IPS-18c (cell line): ENCODE measurements around the gene ZNF101.
A peak's percentile ranks its signal among the peaks of the same experiment; 100 is the strongest.

Source experiments
- H3K4me3 ChIP-seq: 2 replicates; pipeline ENCODE4 v1.7.0; 2013; ENCODE audit warnings: low read depth, mild to moderate bottlenecking, low read length, moderate library complexity; ENCODE audit not compliant: insufficient read depth
- H3K9me3 ChIP-seq: one replicate; pipeline ENCODE4 v1.6.1; 2013; ENCODE audit warnings: mild to moderate bottlenecking, low read length, moderate library complexity; ENCODE audit not compliant: control insufficient read depth, insufficient read depth

ZNF101 gene

GRCh38 chr19:19668230-19669012, at the start of gene ZNF101:
Gene ZNF101, plus strand, starts transcription at chr19:19668839. Its CDS starts 125 bp downstream, at chr19:19668964.
- Histone ChIP-seq H3K4me3 (peak within 1 kb of the TSS; percentile 89), H3K9me3 (no peaks in the 10 kb centered on the region)

- H3K9me3 ChIP-seq = peaks cover 2% of the 10 kb centered on the region
- no peak overlapping the region for H3K4me3 ChIP-seq
Observed at GRCh38 chr19:19619181-19619848, 49.3 kb upstream of the ZNF101 start.

DNA sequence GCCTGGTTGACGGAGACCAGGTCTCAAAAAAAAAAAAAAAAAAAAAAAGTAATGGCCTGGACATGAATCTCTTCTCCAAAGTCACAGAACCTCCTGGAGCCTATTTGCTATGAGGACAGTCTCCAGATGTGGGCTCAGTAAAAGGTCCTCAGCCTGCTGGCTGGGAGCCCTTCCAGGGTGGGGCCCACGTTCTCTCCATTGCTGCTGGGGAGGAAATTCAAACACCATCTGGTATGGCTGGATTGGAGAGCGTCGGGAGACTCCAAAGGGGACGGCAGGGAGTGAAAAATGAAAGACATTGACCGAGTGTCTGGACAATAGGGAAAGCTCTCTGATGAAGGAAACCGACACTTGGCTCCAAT, 48.8 kb upstream of the ZNF101 start:
- Histone ChIP-seq H3K4me3 (no peak overlapping the region), H3K9me3 (peaks cover 2% of the 10 kb centered on the region)

GRCh38 chr19:19623383-19623782, 45.3 kb upstream of the ZNF101 start:
- Histone ChIP-seq H3K9me3 (peaks cover 2% of the 10 kb centered on the region), H3K4me3 (no peak overlapping the region)

GRCh38 chr19:19624032-19624570, 44.5 kb upstream of the ZNF101 start:
- Histone ChIP-seq H3K9me3 (peaks cover 2% of the 10 kb centered on the region), H3K4me3 (no peak overlapping the region)

GRCh38 chr19:19626516-19627472, 41.8 kb upstream of the ZNF101 start:
- Histone ChIP-seq H3K4me3 (peak overlapping the region; percentile 89), H3K9me3 (no peaks in the 10 kb centered on the region)

DNA sequence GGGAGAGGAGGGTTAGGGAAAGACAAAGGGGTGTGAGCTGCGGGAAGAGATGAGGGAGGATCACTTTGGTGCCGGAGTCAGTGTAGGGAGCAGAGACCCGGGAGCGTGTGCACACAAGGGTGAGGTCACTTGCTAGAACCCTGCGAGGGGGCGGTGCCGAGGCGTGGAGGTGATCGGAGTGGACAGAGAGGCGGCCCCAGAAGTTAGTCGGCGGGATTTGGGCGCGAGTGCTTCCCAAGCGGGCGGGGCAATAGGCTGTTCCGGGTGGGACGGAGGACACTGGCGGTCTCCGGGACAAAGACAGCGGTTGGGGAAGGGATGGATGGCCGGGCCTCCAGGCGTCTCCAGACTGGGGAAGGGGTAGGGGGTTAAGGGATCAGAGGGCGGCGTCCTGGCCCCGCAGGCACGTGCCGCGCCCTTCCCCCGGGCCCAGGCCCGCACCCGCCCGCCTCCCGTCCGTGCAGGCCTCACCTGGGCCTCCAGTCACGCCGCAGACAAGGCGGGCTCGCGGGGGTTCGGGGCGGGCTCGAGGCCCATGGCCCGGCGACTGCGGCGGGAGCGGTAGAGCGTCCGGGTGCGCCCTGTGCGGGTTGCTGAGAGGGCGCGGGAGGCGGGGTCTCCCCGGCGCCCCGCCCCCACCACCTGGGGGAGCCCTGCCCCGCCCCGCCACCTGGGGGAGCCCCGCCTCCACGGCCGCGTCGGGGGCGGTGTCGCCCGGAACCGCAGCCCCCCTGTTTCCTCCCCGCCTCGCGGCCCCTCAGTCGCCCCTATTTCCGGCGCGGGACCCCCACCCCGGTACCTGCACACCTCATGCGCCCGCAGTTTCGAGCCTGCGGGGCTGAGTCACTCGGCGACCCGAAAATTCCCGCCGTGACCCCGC, 40.8 kb upstream of the ZNF101 start, which contains the start of gene LPAR2:
TSS of gene LPAR2 (minus strand) at position 600 of the 880 bp plus-strand sequence. CDS start 945 bp downstream, outside the sequence.
- Histone ChIP-seq H3K9me3 (no peaks in the 10 kb centered on the region), H3K4me3 (peak within 1 kb of the TSS; percentile 89)

- Histone ChIP-seq H3K4me3 (peak overlapping the region; percentile 89), H3K9me3 (no peaks in the 10 kb centered on the region)
Observed at GRCh38 chr19:19628501-19629134, 40.0 kb upstream of the ZNF101 start.

GRCh38 chr19:19630062-19630414, 38.6 kb upstream of the ZNF101 start:
- Histone ChIP-seq H3K9me3 (no peaks in the 10 kb centered on the region), H3K4me3 (no peak overlapping the region)

DNA sequence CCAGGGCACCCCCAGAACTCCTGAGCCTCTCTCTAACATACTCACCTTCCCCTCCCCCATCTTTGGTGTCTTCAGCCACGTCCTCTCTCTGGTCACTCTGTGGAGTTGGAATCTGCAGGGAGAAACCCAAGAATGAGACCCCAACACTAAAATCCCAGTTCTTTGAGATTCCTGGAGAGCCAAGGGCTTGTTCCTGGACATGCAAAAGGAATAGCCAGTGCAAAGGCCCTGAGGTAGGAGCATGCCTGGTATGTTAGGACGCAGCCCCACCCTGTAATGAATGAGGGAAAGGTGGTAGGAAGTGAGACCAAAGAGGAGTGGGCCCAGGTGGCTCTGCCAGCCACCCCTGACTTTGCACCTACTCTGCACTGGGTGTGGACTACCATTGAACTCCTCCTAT, 38.2 kb upstream of the ZNF101 start:
- Histone ChIP-seq H3K4me3 (no peak overlapping the region), H3K9me3 (no peaks in the 10 kb centered on the region)

DNA sequence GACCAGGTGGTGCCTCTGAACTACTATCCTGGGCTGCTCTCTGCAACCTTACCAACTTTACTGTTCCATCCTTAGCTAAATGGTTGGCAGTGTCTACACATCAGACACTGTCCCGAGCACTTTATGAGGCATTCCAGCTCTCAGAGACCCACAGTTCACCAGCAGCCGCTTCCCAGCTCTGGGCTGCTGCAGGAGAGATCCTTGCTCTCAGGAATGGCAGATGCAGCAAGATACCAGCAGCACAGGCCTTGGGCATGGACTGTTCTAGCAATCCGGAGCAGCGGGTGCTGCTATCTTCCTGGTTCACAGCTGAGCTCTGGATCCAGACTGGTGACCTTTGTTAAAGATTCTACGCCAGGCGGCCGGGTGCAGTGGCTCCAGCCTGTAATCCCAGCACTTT, 37.3 kb upstream of the ZNF101 start:
- no peak overlapping the region for H3K4me3 ChIP-seq

GRCh38 chr19:19632661-19633060, 36.0 kb upstream of the ZNF101 start:
- no peak overlapping the region for H3K4me3 ChIP-seq
- H3K9me3 ChIP-seq = no peaks in the 10 kb centered on the region

More for the DNA sequence above, 37.3 kb upstream of the ZNF101 start:
- no peaks in the 10 kb centered on the region for H3K9me3 ChIP-seq

DNA sequence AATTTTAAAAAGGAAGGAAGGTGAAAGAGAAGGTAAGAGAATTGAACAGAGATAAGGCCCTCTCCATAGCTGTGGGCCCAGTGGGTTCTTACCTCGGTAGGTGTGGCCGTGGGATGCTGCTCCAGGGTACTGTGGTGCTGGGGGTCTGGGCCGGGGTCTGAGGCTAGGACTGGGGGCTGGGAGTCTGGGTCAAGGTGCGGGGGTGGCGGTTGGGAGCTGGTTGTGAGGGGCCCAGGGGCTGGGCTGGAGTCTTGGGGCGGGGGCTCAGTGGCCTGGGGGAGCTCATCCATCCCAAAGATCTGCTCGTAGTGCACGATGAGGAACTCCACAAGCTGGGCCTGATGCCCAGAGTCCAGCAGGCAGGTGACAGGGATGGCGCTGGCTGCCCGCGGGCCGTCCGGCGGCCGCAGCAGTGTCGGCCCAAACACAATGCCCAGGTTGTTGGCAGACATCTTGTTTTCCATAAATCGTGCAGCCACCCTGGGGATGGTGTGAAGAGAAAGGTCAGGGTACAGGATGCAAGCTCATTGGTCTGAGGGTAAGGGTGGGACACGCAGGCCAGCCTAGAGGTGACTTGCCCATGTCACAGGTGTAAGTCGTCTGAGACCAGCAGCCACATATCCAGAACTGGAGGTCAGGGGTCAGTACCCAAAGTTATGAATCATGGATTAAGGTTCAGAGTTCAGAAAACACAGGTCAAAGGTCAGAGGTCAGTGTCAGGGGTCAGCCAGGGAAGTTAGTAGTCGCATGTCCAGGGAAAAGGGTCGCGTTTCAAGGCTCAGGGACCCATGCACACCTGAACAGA, 34.7 kb upstream of the ZNF101 start:
- H3K4me3 ChIP-seq = no peak overlapping the region
- no peaks in the 10 kb centered on the region for H3K9me3 ChIP-seq

GRCh38 chr19:19634516-19635312, 33.9 kb upstream of the ZNF101 start:
- Histone ChIP-seq H3K4me3 (no peak overlapping the region), H3K9me3 (no peaks in the 10 kb centered on the region)

- no peaks in the 10 kb centered on the region for H3K9me3 ChIP-seq
- no peak overlapping the region for H3K4me3 ChIP-seq
Observed at GRCh38 chr19:19635313-19635702, 33.3 kb upstream of the ZNF101 start.
